Raji (cell line): ENCODE measurements around the gene SNPH.

Experiments
- POLR2A ChIP-seq: IDR thresholded peaks from 2 replicates; pipeline ENCODE4 v1.6.1; 2011; ENCODE audit warnings: low read depth, low read length, control low read depth; ENCODE audit not compliant: insufficient read depth

SNPH gene

GRCh38 chr20:1308067-1308701, 42.1 kb downstream of the SNPH start:
- no peak for TF ChIP-seq POLR2A

GRCh38 chr20:1308702-1309095, 42.6 kb downstream of the SNPH start:
- TF ChIP-seq POLR2A = no peak

GRCh38 chr20:1309439-1309847, 43.3 kb downstream of the SNPH start:
- no peak for TF ChIP-seq POLR2A

- TF ChIP-seq POLR2A = no peak
Observed at GRCh38 chr20:1310071-1310470, 44.0 kb downstream of the SNPH start.

GRCh38 chr20:1310506-1311190, 44.6 kb downstream of the SNPH start:
- TF ChIP-seq POLR2A = no peak

GRCh38 chr20:1312308-1312707, 46.2 kb downstream of the SNPH start:
- TF ChIP-seq POLR2A = no peak

GRCh38 chr20:1312904-1313235, 46.8 kb downstream of the SNPH start:
- TF ChIP-seq POLR2A = no peak

GRCh38 chr20:1313236-1313964, 47.3 kb downstream of the SNPH start:
- TF ChIP-seq POLR2A = no peak

- no peak for TF ChIP-seq POLR2A
Observed at GRCh38 chr20:1315804-1316203, 49.7 kb downstream of the SNPH start.

- no peak for TF ChIP-seq POLR2A
Observed at GRCh38 chr20:1317545-1318255, 51.6 kb downstream of the SNPH start.

- TF ChIP-seq POLR2A = no peak
Observed at GRCh38 chr20:1319051-1319450, 53.0 kb downstream of the SNPH start.

- no peak for TF ChIP-seq POLR2A
Observed at GRCh38 chr20:1319462-1319861, 53.4 kb downstream of the SNPH start.

- no peak for TF ChIP-seq POLR2A
Observed at GRCh38 chr20:1320016-1320415, 53.9 kb downstream of the SNPH start.

GRCh38 chr20:1320902-1321653, 55.0 kb downstream of the SNPH start:
- TF ChIP-seq POLR2A = no peak

GRCh38 chr20:1321654-1321939, 55.5 kb downstream of the SNPH start:
- no peak for TF ChIP-seq POLR2A
